ENCODE data around the gene ZNF503. TPM values are rescaled to one million over a fixed set of nuclear protein-coding genes. Genes with fewer than 3 reads are reported as not detected.

ZNF503 gene
- total and polyA plus RNA-seq, 10 of the 15 experiments (the other 5 are each of a cell fraction or from before 2014, with no cell fraction given) = 0.05 to 1.1 (median 0.11) TPM; not detected in 1

DNA sequence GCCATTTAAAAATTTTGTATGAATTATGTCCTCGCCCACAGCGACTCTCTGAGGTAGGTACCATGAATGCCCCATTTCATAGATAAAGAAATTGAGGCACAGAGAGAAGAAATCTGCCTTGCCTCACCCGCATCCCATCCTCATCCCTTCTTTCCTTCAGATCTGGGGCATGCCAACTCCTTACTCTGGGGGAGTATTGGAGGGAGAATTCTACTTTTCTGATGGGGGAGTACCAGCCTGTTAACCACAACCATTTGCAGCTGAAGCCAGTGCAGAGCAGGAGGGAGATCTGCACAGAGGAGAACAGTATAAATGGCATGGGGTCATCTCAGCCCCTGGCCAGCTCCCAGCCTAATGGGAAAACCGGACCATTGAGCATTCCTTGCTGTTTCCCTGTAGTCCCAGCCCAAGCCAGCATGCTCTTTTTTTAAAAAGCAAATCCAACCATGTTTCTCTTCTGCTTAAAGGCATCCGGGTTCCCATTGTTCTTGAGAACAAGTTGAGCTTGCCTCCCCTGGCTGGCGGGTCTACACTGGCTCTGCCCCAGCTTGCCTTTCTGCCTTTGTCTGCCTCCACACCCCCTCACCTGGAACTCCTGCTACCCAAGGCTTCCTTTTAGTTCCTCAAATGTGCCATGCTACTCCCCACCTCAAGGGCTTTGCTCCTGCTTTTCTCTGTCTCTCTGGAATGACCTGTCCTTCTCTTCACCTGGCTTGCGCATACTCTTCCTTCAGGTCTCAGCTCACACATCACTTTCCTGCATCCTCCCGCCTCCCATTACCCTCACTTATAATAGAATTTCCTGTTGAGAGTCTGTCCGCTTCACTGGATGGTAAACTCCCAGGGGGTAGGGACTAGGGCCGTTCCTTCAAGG is 8.8 kb upstream of the ZNF503 start:
- 47% methylated on average over 10 of the region's 10 CpGs for WGBS (ENCODE audit: insufficient coverage, insufficient replicate concordance, low lambda C conversion rate, missing lambda C conversion rate)
- RAD21 ChIA-PET (ENCODE audit: unreplicated experiment) = interaction anchor here (1.7 to 1.9 kb wide), 2 partner anchors 9 to 77 kb away, joined by 4 to 6 read pairs; partner anchors contain the start of gene ZNF503
- no peak for FAIRE-seq
- Histone ChIP-seq H3K4me1 (ENCODE audit: control insufficient read depth, insufficient read depth, low read length) (no peaks in the 10 kb centered on the region), H3K36me3 (ENCODE audit: control insufficient read depth in 2 of 2, insufficient read depth in 2 of 2, low read length in 1 of 2) (no peaks in the 10 kb centered on the region), H3K4me2 (ENCODE audit: control insufficient read depth, insufficient read depth) (no peak overlapping the region), H2AFZ (ENCODE audit: control insufficient read depth, low read depth, low read length) (no peak overlapping the region), H3K79me2 (ENCODE audit: control insufficient read depth, insufficient read depth, low read length) (no peaks in the 10 kb centered on the region), H3K27ac (ENCODE audit: control insufficient read depth, insufficient read depth) (no peak overlapping the region), H3K27me3 (replicated peaks in 1 of 2; ENCODE audit: control insufficient read depth in 2 of 2, insufficient read depth in 2 of 2, low read length in 1 of 2) (peaks cover 2 to 7% of the 10 kb centered on the region in 2 experiments; a peak in 3 of 4 replicates), H4K20me1 (ENCODE audit: control insufficient read depth, insufficient read depth) (no peaks in the 10 kb centered on the region), H3K9ac (ENCODE audit: control insufficient read depth, insufficient read depth, low read length) (no peak overlapping the region), H3K4me3 (no peak overlapping the region), H3K9me3 (replicated peaks; ENCODE audit: control insufficient read depth, insufficient read depth, low read length) (no peaks in the 10 kb centered on the region)
- no TSS peak for BruUV-seq (replicated peaks)
- POLR2A ChIA-PET = interaction anchor here (1.2 kb wide), 1 partner anchor 9 kb away, joined by 3 read pairs; the partner anchor contains the start of gene ZNF503
- ATAC-seq = no peak
- DNase-seq (ENCODE audit: low read depth, low spot score) = no peak
- CTCF ChIA-PET = interaction anchor here (0.5 kb wide), 1 partner anchor 617 kb away, joined by 3 read pairs; no protein-coding TSS in a partner anchor
- SMC1A ChIA-PET (ENCODE audit: uncharacterized antibody, unreplicated experiment) = interaction anchor here (0.6 to 2.3 kb wide), 2 partner anchors 15 to 1541 kb away, joined by 3 to 7 read pairs; no protein-coding TSS in a partner anchor
- TF ChIP-seq IRF4 (IDR thresholded peaks at IDR 0.05; ENCODE audit: low read depth, low read length) = no peak
- no peak for TF ChIP-seq STAT1 (conservative IDR thresholded peaks at IDR 0.05)
- intact Hi-C loops (cut with micrococcal nuclease; ENCODE audit: unreplicated experiment) (no loop called here), in situ Hi-C loops (cut with MboI) (no loop called here)

Data from GM12878 (cell line).